ENCODE measurements around the gene BCR.
"Not testable (repeated sequence)": the region's sequence is repeated elsewhere in the genome, so short reads cannot be mapped to it uniquely, and the experiment has no call there.

Gene BCR

DNA sequence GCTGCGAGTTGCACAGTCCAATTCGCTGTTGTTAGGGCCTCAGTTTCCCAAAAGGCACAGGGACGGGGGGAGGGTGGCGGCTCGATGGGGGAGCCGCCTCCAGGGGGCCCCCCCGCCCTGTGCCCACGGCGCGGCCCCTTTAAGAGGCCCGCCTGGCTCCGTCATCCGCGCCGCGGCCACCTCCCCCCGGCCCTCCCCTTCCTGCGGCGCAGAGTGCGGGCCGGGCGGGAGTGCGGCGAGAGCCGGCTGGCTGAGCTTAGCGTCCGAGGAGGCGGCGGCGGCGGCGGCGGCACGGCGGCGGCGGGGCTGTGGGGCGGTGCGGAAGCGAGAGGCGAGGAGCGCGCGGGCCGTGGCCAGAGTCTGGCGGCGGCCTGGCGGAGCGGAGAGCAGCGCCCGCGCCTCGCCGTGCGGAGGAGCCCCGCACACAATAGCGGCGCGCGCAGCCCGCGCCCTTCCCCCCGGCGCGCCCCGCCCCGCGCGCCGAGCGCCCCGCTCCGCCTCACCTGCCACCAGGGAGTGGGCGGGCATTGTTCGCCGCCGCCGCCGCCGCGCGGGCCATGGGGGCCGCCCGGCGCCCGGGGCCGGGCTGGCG, at the start of gene BCR:
Gene BCR (plus strand): TSS at position 209 of the 592 bp plus-strand sequence. CDS start 452 bp downstream, outside the sequence.
- TF ChIP-seq, protein P1, sequence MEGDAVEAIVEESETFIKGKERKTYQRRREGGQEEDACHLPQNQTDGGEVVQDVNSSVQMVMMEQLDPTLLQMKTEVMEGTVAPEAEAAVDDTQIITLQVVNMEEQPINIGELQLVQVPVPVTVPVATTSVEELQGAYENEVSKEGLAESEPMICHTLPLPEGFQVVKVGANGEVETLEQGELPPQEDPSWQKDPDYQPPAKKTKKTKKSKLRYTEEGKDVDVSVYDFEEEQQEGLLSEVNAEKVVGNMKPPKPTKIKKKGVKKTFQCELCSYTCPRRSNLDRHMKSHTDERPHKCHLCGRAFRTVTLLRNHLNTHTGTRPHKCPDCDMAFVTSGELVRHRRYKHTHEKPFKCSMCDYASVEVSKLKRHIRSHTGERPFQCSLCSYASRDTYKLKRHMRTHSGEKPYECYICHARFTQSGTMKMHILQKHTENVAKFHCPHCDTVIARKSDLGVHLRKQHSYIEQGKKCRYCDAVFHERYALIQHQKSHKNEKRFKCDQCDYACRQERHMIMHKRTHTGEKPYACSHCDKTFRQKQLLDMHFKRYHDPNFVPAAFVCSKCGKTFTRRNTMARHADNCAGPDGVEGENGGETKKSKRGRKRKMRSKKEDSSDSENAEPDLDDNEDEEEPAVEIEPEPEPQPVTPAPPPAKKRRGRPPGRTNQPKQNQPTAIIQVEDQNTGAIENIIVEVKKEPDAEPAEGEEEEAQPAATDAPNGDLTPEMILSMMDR (IDR thresholded peaks at IDR 0.05; ENCODE audit: low read depth, low read length, missing control alignments): no peak
- in situ Hi-C loops (cut with HindIII; ENCODE audit: low sequenced_read_pairs): no loop called here
- peak within 1 kb of the TSS; percentile 52 for H3K4me3 ChIP-seq (ENCODE audit: low read depth, low read length)
- no peak for DNase-seq (ENCODE audit: low read depth)

DNA sequence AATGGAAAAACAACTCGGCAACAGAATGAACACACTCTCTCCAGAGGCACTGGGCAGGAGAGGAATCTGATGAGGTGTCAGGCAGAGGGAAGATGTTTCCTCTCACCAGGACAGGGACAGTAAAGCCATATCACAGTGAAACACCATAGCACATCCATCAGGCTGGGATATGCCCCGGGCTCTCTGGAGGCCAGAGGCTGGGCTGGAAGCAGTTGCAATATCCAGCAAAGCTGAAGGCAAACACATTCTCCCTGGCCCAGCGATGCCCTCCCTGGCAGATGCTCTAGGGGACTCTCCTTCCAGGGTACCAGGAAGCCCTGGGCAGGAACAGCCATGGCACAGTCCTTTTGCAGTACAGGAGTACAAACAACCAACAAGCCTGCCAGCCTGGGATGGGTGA, 49.6 kb upstream of the BCR start:
- in situ Hi-C loops (cut with HindIII; ENCODE audit: low sequenced_read_pairs): no loop called here
- H3K4me3 ChIP-seq (ENCODE audit: low read depth, low read length): no peak overlapping the region
- no peak for DNase-seq (ENCODE audit: low read depth)
- TF ChIP-seq, protein P1 (IDR thresholded peaks at IDR 0.05; ENCODE audit: low read depth, low read length, missing control alignments): no peak

DNA sequence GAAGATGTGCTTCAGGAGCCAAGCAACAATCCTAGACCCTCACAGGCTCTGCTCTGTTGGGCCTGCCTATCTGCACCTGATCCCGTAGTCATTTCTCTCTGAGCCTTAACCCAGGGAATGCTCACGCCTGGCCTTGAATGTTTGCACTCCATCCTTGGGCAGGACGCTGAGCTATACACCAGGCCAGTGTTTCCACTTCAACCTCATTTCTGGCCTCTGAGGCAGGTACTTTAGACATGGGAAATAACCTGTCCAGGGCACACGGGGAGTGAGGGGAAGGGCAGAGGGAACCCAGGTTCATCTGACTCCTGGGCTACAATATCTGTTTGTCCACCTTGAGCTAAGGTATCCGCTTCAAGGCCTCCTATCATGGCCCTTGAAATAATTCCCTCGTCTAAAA, 48.4 kb upstream of the BCR start:
- H3K4me3 ChIP-seq (ENCODE audit: low read depth, low read length): no peak overlapping the region
- no peak for DNase-seq (ENCODE audit: low read depth)
- in situ Hi-C loops (cut with HindIII; ENCODE audit: low sequenced_read_pairs): no loop called here
- TF ChIP-seq, protein P1 (IDR thresholded peaks at IDR 0.05; ENCODE audit: low read depth, low read length, missing control alignments): no peak

DNA sequence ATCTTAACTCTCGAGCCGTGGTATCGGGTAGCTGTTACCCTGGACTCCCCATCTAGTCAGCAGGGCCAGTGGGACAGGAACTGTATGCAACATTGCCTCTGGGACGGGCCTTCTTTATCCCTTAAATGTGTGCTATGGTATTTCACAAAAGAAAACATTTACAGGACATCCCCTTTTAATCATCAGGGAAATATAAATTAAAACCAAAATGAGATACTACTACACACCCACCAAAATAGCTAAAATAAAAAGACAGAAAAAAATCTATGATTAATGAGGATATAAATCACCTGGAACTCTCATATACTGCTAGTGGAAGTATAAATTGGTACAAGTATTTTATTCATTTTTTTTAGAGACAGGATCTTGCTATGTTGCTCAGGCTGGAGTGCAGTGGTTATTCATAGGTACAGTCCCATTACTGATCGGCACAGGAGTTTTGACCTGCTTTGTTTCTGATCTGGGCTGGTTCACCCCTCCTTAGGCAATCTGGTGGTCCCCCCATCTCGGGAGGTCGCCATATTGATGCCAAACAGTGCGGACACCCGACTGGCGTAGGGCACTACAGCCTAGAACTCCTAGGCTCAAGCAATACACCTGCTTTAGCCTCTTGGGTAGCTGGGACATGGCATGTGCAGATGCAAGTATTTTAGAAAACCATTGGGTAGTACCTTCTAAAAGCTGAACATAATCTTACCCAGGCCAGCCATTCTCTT, 47.8 kb upstream of the BCR start:
- no peak for DNase-seq (ENCODE audit: low read depth)
- in situ Hi-C loops (cut with HindIII; ENCODE audit: low sequenced_read_pairs): no loop called here
- H3K4me3 ChIP-seq (ENCODE audit: low read depth, low read length): no peak overlapping the region
- TF ChIP-seq, protein P1 (IDR thresholded peaks at IDR 0.05; ENCODE audit: low read depth, low read length, missing control alignments): no peak

DNA sequence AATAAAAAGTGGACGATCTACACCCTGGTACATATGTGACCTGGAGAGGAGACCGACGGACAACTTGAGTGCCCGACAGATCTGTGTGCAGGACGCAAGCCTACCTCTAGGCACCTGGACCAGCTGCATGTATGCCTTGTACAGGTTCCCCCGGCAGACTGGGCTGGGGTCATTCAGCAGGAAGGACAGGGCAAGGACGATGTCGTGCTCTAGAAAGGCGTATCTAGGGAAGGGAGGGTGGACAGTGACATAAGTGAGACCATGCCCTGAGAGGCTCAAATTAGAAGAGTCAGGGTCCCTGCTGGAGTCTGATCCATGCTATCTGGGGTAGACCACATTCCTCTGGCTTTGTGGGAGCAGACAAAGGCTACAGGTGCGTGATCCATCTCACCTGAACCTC, 46.4 kb upstream of the BCR start:
- H3K4me3 ChIP-seq (ENCODE audit: low read depth, low read length): no peak overlapping the region
- TF ChIP-seq, protein P1 (IDR thresholded peaks at IDR 0.05; ENCODE audit: low read depth, low read length, missing control alignments): no peak
- DNase-seq (ENCODE audit: low read depth): no peak
- in situ Hi-C loops (cut with HindIII; ENCODE audit: low sequenced_read_pairs): no loop called here

DNA sequence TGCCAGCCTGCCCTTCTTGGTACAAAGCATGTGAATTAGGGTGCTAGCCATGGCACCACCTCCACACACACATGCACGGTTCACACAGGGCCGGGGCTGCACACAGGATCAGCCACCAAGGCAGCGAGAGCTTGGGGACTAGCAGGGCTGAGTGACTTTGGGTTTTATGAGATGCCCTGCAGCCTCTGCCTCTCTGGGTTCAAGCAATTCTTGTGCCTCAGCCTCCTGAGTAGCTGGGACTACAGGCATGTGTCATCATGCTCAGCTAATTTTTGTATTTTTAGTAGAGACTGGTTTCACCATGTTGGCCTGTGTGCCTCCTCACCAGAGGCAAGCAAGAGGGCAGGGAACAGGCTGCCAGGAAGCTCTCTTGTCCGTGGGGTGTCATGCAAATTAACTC, 43.3 kb upstream of the BCR start:
- DNase-seq (ENCODE audit: low read depth); H3K4me3 ChIP-seq (ENCODE audit: low read depth, low read length); in situ Hi-C loops (cut with HindIII; ENCODE audit: low sequenced_read_pairs): not testable (repeated sequence)

DNA sequence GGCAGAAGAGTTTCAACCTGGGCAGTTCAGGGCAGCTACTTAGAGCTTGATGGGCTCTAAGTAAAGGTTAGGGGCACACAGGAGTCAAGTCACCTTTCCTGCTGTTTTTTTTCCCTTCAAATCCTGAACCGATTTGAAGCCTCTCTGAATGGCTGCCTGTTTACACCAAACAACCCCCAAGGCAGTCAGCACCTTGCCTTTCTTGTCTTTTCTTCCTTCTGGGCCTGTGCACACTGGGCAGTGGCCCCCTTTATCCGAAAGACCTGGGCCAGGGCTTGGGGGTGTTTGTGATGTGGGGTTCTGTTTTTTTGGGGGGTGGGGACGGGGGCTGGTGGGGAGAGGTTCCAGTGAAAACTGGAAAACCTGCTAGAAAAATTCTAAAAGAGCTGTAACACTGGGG, 42.8 kb upstream of the BCR start:
- no peak for DNase-seq (ENCODE audit: low read depth)
- H3K4me3 ChIP-seq (ENCODE audit: low read depth, low read length): no peak overlapping the region
- in situ Hi-C loops (cut with HindIII; ENCODE audit: low sequenced_read_pairs): no loop called here
- TF ChIP-seq, protein P1 (IDR thresholded peaks at IDR 0.05; ENCODE audit: low read depth, low read length, missing control alignments): no peak

All from astrocyte of the cerebellum (primary cell).